PFSK-1 (cell line): ENCODE data around the gene RGP1.

Experiments used
- POLR2AphosphoS5 ChIP-seq: IDR thresholded peaks from 2 replicates; pipeline ENCODE4 v1.6.1; 2012; ENCODE audit warnings: low read depth, mild to moderate bottlenecking, control low read depth, low read length, moderate library complexity
- REST ChIP-seq, 2 experiments: IDR thresholded peaks; 2 replicates each; pipeline versions ENCODE4 v1.6.1 to v1.8.0; 2011 to 2012; ENCODE audit warnings: low read depth in 2 of 2, low read length in 2 of 2, control low read depth in 1 of 2, inconsistent platforms in 1 of 2, mild to moderate bottlenecking in 1 of 2, moderate library complexity in 1 of 2; ENCODE audit not compliant: insufficient read depth in 1 of 2
- SIN3A ChIP-seq: IDR thresholded peaks from 2 replicates; pipeline ENCODE4 v1.6.1; 2012; ENCODE audit warnings: mild to moderate bottlenecking, low read length, moderate library complexity, borderline replicate concordance; ENCODE audit not compliant: insufficient read depth
- TAF1 ChIP-seq: IDR thresholded peaks from 2 replicates; pipeline ENCODE4 v1.6.1; 2012; ENCODE audit warnings: low read length, control low read depth, borderline replicate concordance; ENCODE audit not compliant: insufficient read depth

GRCh38 chr9:35717132-35717870, 31.8 kb upstream of the RGP1 start:
- TF ChIP-seq REST (IDR thresholded peaks at IDR 0.05; ENCODE audit: insufficient read depth in 1 of 2, low read depth in 2 of 2, low read length in 2 of 2): no peak
- no peak for TF ChIP-seq TAF1
- no peak for TF ChIP-seq SIN3A
- TF ChIP-seq POLR2AphosphoS5: no peak
